Left colon (tissue), 2 donors: ENCODE results near the gene NUCB1. TPM values are rescaled to one million over a fixed set of nuclear protein-coding genes. Genes with fewer than 3 reads are reported as not detected.
A peak's percentile ranks its signal among the peaks of the same experiment; 100 is the strongest.

Source experiments
- ATAC-seq: fragments of 200-7000 bp; cut with Tn5 transposase; one replicate; pipeline ENCODE4 v1.9.1; 2020; ENCODE audit warnings: mild to moderate bottlenecking, moderate library complexity
- DNase-seq, 2 donors: peaks; one replicate each; pipeline ENCODE4 v3.0.0-alpha.2; 2020
- intact Hi-C, 2 donors: fragments of 100-400 bp; cut with DNase I in 1 of 2; cut with micrococcal nuclease in 1 of 2; formaldehyde crosslinking; loops; one replicate each; pipeline versions ENCODE4 v1.11.2 to v1.14.0; 2022; cut with DNase I, micrococcal nuclease
- total RNA-seq, 2 donors: library from RNA; stranded (reverse); fragmentation: NEBNext Ultra II Directional; extraction: Animal tissue kit (Norgen Biotek cat#: 25700); gene quantifications; one replicate each; pipeline ENCODE4 v1.2.1, GENCODE V29; 2021
- donor health status: DM: no; HTN: no; CAD: no.
- donor health status: DM: yes; HTN: yes; CAD: no.

Gene NUCB1
- total RNA-seq, 2 donors from 2014 or later, result 207 to 210 TPM

DNA sequence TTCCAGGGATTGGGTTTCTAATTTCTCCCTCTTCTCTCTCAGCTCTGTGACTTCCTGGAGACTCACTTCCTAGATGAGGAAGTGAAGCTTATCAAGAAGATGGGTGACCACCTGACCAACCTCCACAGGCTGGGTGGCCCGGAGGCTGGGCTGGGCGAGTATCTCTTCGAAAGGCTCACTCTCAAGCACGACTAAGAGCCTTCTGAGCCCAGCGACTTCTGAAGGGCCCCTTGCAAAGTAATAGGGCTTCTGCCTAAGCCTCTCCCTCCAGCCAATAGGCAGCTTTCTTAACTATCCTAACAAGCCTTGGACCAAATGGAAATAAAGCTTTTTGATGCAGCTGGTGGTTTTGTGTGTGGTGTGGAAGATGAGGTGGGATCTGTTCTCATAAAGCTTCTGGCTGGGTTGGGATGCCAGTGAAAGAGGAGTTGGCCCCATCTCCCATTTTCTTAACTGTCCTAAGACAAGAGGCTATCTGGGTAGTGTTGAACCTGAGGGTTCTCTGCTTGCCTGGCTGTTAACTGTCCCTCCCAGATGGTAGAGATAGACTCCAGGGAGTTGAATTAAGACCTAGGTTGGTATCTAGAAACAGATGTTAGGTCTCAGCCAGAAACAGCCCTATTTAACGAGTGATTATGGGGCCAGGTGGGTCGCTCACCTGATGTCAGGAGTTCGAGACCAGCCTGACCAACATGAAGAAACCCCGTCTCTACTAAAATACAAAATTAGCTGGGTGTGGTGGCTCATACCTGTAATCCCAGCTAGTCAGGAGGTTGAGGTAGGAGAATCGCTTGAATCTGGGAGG, 66.6 kb downstream of the NUCB1 start:
- DNase-seq, result peak in 1 of 2 donors; percentile 28
- ATAC-seq, result no peak
- intact Hi-C loops, result loop anchor here in 1 of 2 donors (10.0 kb wide), 1 partner anchor 92 kb away; the partner anchor contains the start of gene PPP1R15A

GRCh38 chr19:48967346-48968178, 67.5 kb downstream of the NUCB1 start:
- peak in 1 of 2 donors; percentile 69 for DNase-seq
- no peak for ATAC-seq
- intact Hi-C loops, result loop anchor here in 1 of 2 donors (10.0 kb wide), 1 partner anchor 93 kb away; the partner anchor contains the start of gene PPP1R15A

DNA sequence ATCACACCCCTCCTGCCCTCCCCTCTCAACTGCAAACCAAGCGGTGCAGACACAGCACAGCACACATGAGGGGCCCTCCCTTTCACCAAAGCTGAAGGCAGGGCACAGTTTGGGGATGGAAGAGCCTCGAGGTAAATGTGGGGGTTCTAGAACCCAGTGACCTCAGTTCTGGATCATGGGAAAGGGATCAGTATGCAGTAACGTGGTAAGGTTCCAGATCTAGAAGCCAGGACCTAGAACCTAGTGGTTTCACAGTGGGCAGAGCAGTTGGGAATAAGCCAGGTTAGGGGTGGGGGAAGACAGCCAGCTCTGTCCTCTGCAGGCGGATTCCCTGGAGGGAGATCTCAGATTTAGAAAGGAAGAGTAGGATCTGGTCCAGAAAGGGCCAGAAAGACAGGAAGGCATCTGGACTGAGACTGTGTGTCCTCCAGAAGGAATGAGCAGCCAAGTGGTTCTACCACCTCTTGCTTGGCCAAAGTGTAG, 68.1 kb downstream of the NUCB1 start:
- intact Hi-C loops, result loop anchor here in 1 of 2 donors (10.0 kb wide), 1 partner anchor 93 kb away; the partner anchor contains the start of gene PPP1R15A
- DNase-seq, result no peak
- no peak for ATAC-seq

GRCh38 chr19:48968813-48969218, 68.7 kb downstream of the NUCB1 start:
- DNase-seq (no peak), ATAC-seq (no peak)
- intact Hi-C loops, result loop anchor here in 1 of 2 donors (10.0 kb wide), 1 partner anchor 94 kb away; the partner anchor contains the start of gene PPP1R15A

- intact Hi-C loops, result loop anchor here in 1 of 2 donors (5.0 to 10.0 kb wide), 2 partner anchors 95 to 177 kb away; partner anchors contain the start of gene PPP1R15A
- ATAC-seq, result no peak
- no peak for DNase-seq
Observed at GRCh38 chr19:48969276-48970138, 69.4 kb downstream of the NUCB1 start.

DNA sequence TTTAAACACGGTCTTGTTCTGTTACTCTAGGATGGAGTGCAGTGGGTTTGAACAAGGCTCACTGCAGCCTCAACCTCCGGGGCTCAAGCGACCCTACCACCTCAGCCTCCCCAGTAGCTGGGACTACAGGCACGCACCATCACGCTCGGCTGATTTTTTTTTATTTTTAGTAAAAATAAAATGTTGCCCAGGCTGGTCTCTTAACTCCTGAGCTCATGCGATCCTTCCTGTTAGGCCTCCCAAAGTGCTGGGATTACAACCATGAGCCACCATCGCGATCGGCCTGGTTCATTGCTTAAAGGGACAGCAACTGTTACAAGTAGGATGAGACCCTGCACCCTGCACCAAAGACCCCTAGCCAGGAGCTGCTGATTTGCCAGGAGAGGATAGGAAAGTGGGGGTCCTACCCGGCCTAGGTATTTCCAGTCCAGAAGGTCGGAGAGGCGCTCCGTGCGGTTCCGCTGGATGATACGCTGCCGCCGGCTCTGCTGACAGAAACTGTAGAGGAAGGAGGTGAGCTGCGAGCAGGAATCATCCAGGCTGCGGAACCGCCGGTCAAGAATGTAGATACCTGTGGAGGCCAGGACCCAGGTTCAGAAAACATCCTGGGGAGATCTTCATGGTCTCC, 70.1 kb downstream of the NUCB1 start:
- ATAC-seq (no peak), DNase-seq (no peak)
- intact Hi-C loops, result loop anchor here in 1 of 2 donors (5.0 kb wide), 1 partner anchor 178 kb away; no protein-coding TSS in a partner anchor

DNA sequence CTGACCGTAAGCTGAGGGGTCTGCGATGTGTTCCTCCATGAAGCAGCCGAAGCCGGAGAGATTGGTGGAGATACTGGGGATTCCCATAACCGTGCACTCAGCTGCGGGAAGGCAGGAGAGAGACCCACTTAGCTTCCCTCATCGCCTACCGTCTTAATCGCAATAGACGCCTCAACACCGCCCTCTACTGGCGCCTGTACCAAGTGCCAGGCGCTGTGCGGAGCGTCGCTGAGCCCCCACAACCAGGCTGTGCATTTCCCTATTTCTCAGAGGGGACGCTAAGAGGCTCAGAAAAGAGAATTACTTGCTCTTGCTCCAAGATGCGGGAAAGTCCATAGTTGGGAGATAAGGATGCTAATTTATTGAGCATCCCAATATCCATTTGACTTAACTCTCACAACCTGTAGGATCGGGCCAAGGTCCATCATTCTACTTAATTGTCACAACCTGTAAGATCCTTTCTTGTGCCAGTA, 70.8 kb downstream of the NUCB1 start:
- intact Hi-C loops, result loop anchor here in 1 of 2 donors (5.0 kb wide), 1 partner anchor 179 kb away; no protein-coding TSS in a partner anchor
- ATAC-seq (peak; percentile 61), DNase-seq (peak; percentile 61 to 93)

Other genes starting within 250 kb of the NUCB1 start
- under 1 TPM; 0.49 to 0.53 TPM for gene NTN5, start 227.3 kb upstream of the NUCB1 start, total RNA-seq
- gene FUT2, start 204.3 kb upstream of the NUCB1 start, total RNA-seq, result 100 to 1,000 TPM in 1 of 2 donors, 10 to 100 TPM in 1; 74.3 to 147 TPM
- gene MAMSTR, start 180.6 kb upstream of the NUCB1 start, total RNA-seq, result under 1 TPM; 0.64 to 0.67 TPM
- 1 to 10 TPM; 2.7 to 2.8 TPM for gene RASIP1, start 159.7 kb upstream of the NUCB1 start, total RNA-seq
- gene IZUMO1, start 153.4 kb upstream of the NUCB1 start, total RNA-seq, result not detected
- under 1 TPM; 0.37 to 0.56 TPM for gene FUT1, start 147.7 kb upstream of the NUCB1 start, total RNA-seq
- not detected for gene FGF21, start 144.8 kb upstream of the NUCB1 start, total RNA-seq
- gene BCAT2, start 89.3 kb upstream of the NUCB1 start, total RNA-seq, result 10 to 100 TPM; 57.5 to 78.0 TPM
- 1 to 10 TPM; 3.3 to 4.6 TPM for gene HSD17B14, start 63.8 kb upstream of the NUCB1 start, total RNA-seq
- gene PLEKHA4, start 31.7 kb upstream of the NUCB1 start, total RNA-seq, result 1 to 10 TPM; 4.3 to 8.6 TPM
- 10 to 100 TPM; 39.4 to 40.4 TPM for gene PPP1R15A, start 27.9 kb upstream of the NUCB1 start, total RNA-seq
- not detected for gene TULP2, start 1.6 kb upstream of the NUCB1 start, total RNA-seq
- under 1 TPM in 1 of 2 donors, not detected in 1; 0.56 TPM for gene DHDH, start 33.4 kb downstream of the NUCB1 start, total RNA-seq
- 100 to 1,000 TPM; 128 to 174 TPM for gene BAX, start 54.6 kb downstream of the NUCB1 start, total RNA-seq
- gene FTL, start 65.0 kb downstream of the NUCB1 start, total RNA-seq, result 1,000 to 10,000 TPM in 1 of 2 donors, 100 to 1,000 TPM in 1; 931 to 1,901 TPM
- gene GYS1, start 93.0 kb downstream of the NUCB1 start, total RNA-seq, result 10 to 100 TPM; 41.4 to 48.6 TPM
- gene RUVBL2, start 93.6 kb downstream of the NUCB1 start, total RNA-seq, result 10 to 100 TPM; 47.9 to 56.7 TPM
- gene LHB, start 116.8 kb downstream of the NUCB1 start, total RNA-seq, result not detected
- not detected for gene CGB3, start 124.0 kb downstream of the NUCB1 start, total RNA-seq
- not detected for gene CGB2, start 131.6 kb downstream of the NUCB1 start, total RNA-seq
- not detected for gene CGB1, start 136.6 kb downstream of the NUCB1 start, total RNA-seq
- not detected for gene CGB5, start 143.5 kb downstream of the NUCB1 start, total RNA-seq
- not detected for gene CGB8, start 148.8 kb downstream of the NUCB1 start, total RNA-seq
- gene CGB7, start 157.4 kb downstream of the NUCB1 start, total RNA-seq, result not detected
- not detected for gene NTF4, start 164.5 kb downstream of the NUCB1 start, total RNA-seq
- gene KCNA7, start 172.4 kb downstream of the NUCB1 start, total RNA-seq, result not detected
- 100 to 1,000 TPM; 138 to 143 TPM for gene SNRNP70, start 185.1 kb downstream of the NUCB1 start, total RNA-seq
- gene LIN7B, start 214.1 kb downstream of the NUCB1 start, total RNA-seq, result 10 to 100 TPM in 1 of 2 donors, 1 to 10 TPM in 1; 8.8 to 11.4 TPM
- gene C19orf73, start 218.8 kb downstream of the NUCB1 start, total RNA-seq, result 1 to 10 TPM; 1.8 to 2.0 TPM
- gene PPFIA3, start 219.2 kb downstream of the NUCB1 start, total RNA-seq, result 10 to 100 TPM; 21.8 to 24.2 TPM